Parathyroid adenoma (tissue), 2 donors: ENCODE data around the gene IGFN1.

Experiments
- H2AFZ ChIP-seq: fragments of 300-600 bp; sonication (generic); one replicate; pipeline ENCODE4 v1.7.0; 2017; ENCODE audit warnings: antibody characterized with exemption, mild to moderate bottlenecking
- H3K27ac ChIP-seq: fragments of 300-600 bp; sonication (generic); one replicate; pipeline ENCODE4 v1.7.0; 2017
- H3K27me3 ChIP-seq: fragments of 300-600 bp; sonication (generic); one replicate; pipeline ENCODE4 v1.7.0; 2017; ENCODE audit warnings: low read length; ENCODE audit not compliant: control insufficient read depth, insufficient read depth
- H3K36me3 ChIP-seq: fragments of 300-600 bp; sonication (generic); one replicate; pipeline ENCODE4 v1.7.0; 2017; ENCODE audit warnings: low read length; ENCODE audit not compliant: control insufficient read depth, insufficient read depth
- H3K4me1 ChIP-seq: fragments of 300-600 bp; sonication (generic); one replicate; pipeline ENCODE4 v1.7.0; 2017; ENCODE audit warnings: control low read depth
- H3K4me2 ChIP-seq: fragments of 300-600 bp; sonication (generic); one replicate; pipeline ENCODE4 v1.7.0; 2017; ENCODE audit warnings: low read length
- H3K4me3 ChIP-seq: fragments of 300-600 bp; sonication (generic); one replicate; pipeline ENCODE4 v1.7.0; 2017; ENCODE audit warnings: low read depth, low read length
- H3K79me2 ChIP-seq: fragments of 300-600 bp; sonication (generic); one replicate; pipeline ENCODE4 v1.7.0; 2017; ENCODE audit warnings: control low read depth
- H3K9ac ChIP-seq: fragments of 300-600 bp; sonication (generic); one replicate; pipeline ENCODE4 v1.7.0; 2017; ENCODE audit warnings: mild to moderate bottlenecking
- H3K9me3 ChIP-seq: fragments of 300-600 bp; sonication (generic); one replicate; pipeline ENCODE4 v1.7.0; 2017; ENCODE audit warnings: low read length; ENCODE audit not compliant: control insufficient read depth
- CTCF ChIP-seq: fragments of 300-600 bp; sonication (generic); IDR thresholded peaks from one replicate; pipeline ENCODE4 v1.7.0; 2017; ENCODE audit warnings: antibody characterized with exemption, mild to moderate bottlenecking
- donor health status: primary hyperparathyroidism.

The IGFN1 gene

GRCh38 chr1:201142849-201143725 is 47.5 kb upstream of the IGFN1 start:
- TF ChIP-seq CTCF, result no peak
- Histone ChIP-seq H3K27ac (no peak overlapping the region), H3K36me3 (no peaks in the 10 kb centered on the region), H3K27me3 (no peaks in the 10 kb centered on the region), H3K9me3 (no peaks in the 10 kb centered on the region), H3K9ac (no peak overlapping the region), H3K4me2 (no peak overlapping the region), H3K4me3 (no peak overlapping the region), H3K79me2 (no peaks in the 10 kb centered on the region), H3K4me1 (no peaks in the 10 kb centered on the region), H2AFZ (no peak overlapping the region)

- no peak overlapping the region for H2AFZ ChIP-seq
- no peaks in the 10 kb centered on the region for H3K36me3 ChIP-seq
- no peak for TF ChIP-seq CTCF
- no peak overlapping the region for H3K4me2 ChIP-seq
- no peaks in the 10 kb centered on the region for H3K27me3 ChIP-seq
- no peaks in the 10 kb centered on the region for H3K4me1 ChIP-seq
- no peak overlapping the region for H3K4me3 ChIP-seq
- H3K27ac ChIP-seq, result no peak overlapping the region
- H3K9ac ChIP-seq, result no peak overlapping the region
- no peaks in the 10 kb centered on the region for H3K79me2 ChIP-seq
- H3K9me3 ChIP-seq, result no peaks in the 10 kb centered on the region
Measured at GRCh38 chr1:201143726-201144635, 46.6 kb upstream of the IGFN1 start.

- Histone ChIP-seq H3K9ac (no peak overlapping the region), H3K9me3 (no peaks in the 10 kb centered on the region), H3K79me2 (no peaks in the 10 kb centered on the region), H3K4me1 (no peaks in the 10 kb centered on the region), H2AFZ (no peak overlapping the region), H3K4me3 (no peak overlapping the region), H3K27me3 (no peaks in the 10 kb centered on the region), H3K27ac (no peak overlapping the region), H3K36me3 (no peaks in the 10 kb centered on the region), H3K4me2 (no peak overlapping the region)
- TF ChIP-seq CTCF, result no peak
Measured at GRCh38 chr1:201144701-201145100, 45.9 kb upstream of the IGFN1 start.

- H3K4me2 ChIP-seq, result no peak overlapping the region
- H3K4me1 ChIP-seq, result no peaks in the 10 kb centered on the region
- no peak overlapping the region for H2AFZ ChIP-seq
- no peak overlapping the region for H3K4me3 ChIP-seq
- no peaks in the 10 kb centered on the region for H3K79me2 ChIP-seq
- no peak overlapping the region for H3K27ac ChIP-seq
- no peaks in the 10 kb centered on the region for H3K27me3 ChIP-seq
- H3K36me3 ChIP-seq, result no peaks in the 10 kb centered on the region
- H3K9me3 ChIP-seq, result no peaks in the 10 kb centered on the region
- no peak overlapping the region for H3K9ac ChIP-seq
- TF ChIP-seq CTCF, result no peak
Measured at GRCh38 chr1:201145132-201145531, 45.5 kb upstream of the IGFN1 start.
